Measurements from ENCODE around the gene SPATS2. TPM values are rescaled to one million over a fixed set of nuclear protein-coding genes. Genes with fewer than 3 reads are reported as not detected.

Gene SPATS2
- total and polyA plus RNA-seq, 2 experiments from 2014 or later, result 31.0 to 43.1 TPM

GRCh38 chr12:49557917-49558215 is 190.6 kb downstream of the SPATS2 start:
- DNase-seq (ENCODE audit: low read depth in 1 of 2, low spot score in 1 of 2), result no peak

GRCh38 chr12:49558526-49558925 is 191.3 kb downstream of the SPATS2 start:
- DNase-seq (ENCODE audit: low read depth in 1 of 2, low spot score in 1 of 2), result no peak
- no peak for TF ChIP-seq CTCF (IDR thresholded peaks at IDR 0.05; ENCODE audit: low read depth, low read length)
- no peak overlapping the region for H3K27ac ChIP-seq
- no peaks in the 10 kb centered on the region for H3K9me3 ChIP-seq (ENCODE audit: low read depth)
- H3K4me3 ChIP-seq, result no peak overlapping the region
- H3K27me3 ChIP-seq, result no peaks in the 10 kb centered on the region
- H3K36me3 ChIP-seq, result peaks cover 31% of the 10 kb centered on the region
- no peaks in the 10 kb centered on the region for H3K4me1 ChIP-seq (ENCODE audit: low read depth)

More at GRCh38 chr12:49557917-49558215, 190.6 kb downstream of the SPATS2 start:
- H3K36me3 ChIP-seq, result peaks cover 24% of the 10 kb centered on the region
- H3K27ac ChIP-seq, result no peak overlapping the region
- H3K4me1 ChIP-seq (ENCODE audit: low read depth), result no peaks in the 10 kb centered on the region
- TF ChIP-seq CTCF (IDR thresholded peaks at IDR 0.05; ENCODE audit: low read depth, low read length), result peak; percentile 15
- no peak overlapping the region for H3K4me3 ChIP-seq
- H3K27me3 ChIP-seq, result no peaks in the 10 kb centered on the region
- no peaks in the 10 kb centered on the region for H3K9me3 ChIP-seq (ENCODE audit: low read depth)

GRCh38 chr12:49559011-49559675 is 191.9 kb downstream of the SPATS2 start:
- no peaks in the 10 kb centered on the region for H3K27me3 ChIP-seq
- no peaks in the 10 kb centered on the region for H3K9me3 ChIP-seq (ENCODE audit: low read depth)
- TF ChIP-seq CTCF (IDR thresholded peaks at IDR 0.05; ENCODE audit: low read depth, low read length), result no peak
- no peak overlapping the region for H3K27ac ChIP-seq
- no peaks in the 10 kb centered on the region for H3K4me1 ChIP-seq (ENCODE audit: low read depth)
- peaks cover 34% of the 10 kb centered on the region for H3K36me3 ChIP-seq
- H3K4me3 ChIP-seq, result no peak overlapping the region
- no peak for DNase-seq (ENCODE audit: low read depth in 1 of 2, low spot score in 1 of 2)

GRCh38 chr12:49560695-49561094 is 193.4 kb downstream of the SPATS2 start:
- Histone ChIP-seq H3K27ac (no peak overlapping the region), H3K4me1 (ENCODE audit: low read depth) (peaks cover 4% of the 10 kb centered on the region), H3K9me3 (ENCODE audit: low read depth) (no peaks in the 10 kb centered on the region), H3K36me3 (peaks cover 34% of the 10 kb centered on the region), H3K27me3 (no peaks in the 10 kb centered on the region), H3K4me3 (no peak overlapping the region)
- DNase-seq (ENCODE audit: low read depth in 1 of 2, low spot score in 1 of 2), result no peak
- TF ChIP-seq CTCF (IDR thresholded peaks at IDR 0.05; ENCODE audit: low read depth, low read length), result no peak

GRCh38 chr12:49562233-49562632 is 195.0 kb downstream of the SPATS2 start:
- no peak overlapping the region for H3K27ac ChIP-seq
- no peak overlapping the region for H3K4me3 ChIP-seq
- TF ChIP-seq CTCF (IDR thresholded peaks at IDR 0.05; ENCODE audit: low read depth, low read length), result no peak
- peaks cover 34% of the 10 kb centered on the region for H3K36me3 ChIP-seq
- peaks cover 7% of the 10 kb centered on the region for H3K4me1 ChIP-seq (ENCODE audit: low read depth)
- H3K27me3 ChIP-seq, result no peaks in the 10 kb centered on the region
- H3K9me3 ChIP-seq (ENCODE audit: low read depth), result no peaks in the 10 kb centered on the region
- no peak for DNase-seq (ENCODE audit: low read depth in 1 of 2, low spot score in 1 of 2)
